GM19468 (cell line): ENCODE results near the gene DNAJB9.

Source experiments
- ATAC-seq: cut with Tn5 transposase; IDR thresholded peaks from one replicate; pipeline ENCODE4 v1.9.1; 2021; ENCODE audit warnings: mild to moderate bottlenecking, moderate library complexity, moderate number of reproducible peaks; ENCODE audit not compliant: unreplicated experiment; ENCODE audit errors: extremely low read depth

DNAJB9 gene

DNA sequence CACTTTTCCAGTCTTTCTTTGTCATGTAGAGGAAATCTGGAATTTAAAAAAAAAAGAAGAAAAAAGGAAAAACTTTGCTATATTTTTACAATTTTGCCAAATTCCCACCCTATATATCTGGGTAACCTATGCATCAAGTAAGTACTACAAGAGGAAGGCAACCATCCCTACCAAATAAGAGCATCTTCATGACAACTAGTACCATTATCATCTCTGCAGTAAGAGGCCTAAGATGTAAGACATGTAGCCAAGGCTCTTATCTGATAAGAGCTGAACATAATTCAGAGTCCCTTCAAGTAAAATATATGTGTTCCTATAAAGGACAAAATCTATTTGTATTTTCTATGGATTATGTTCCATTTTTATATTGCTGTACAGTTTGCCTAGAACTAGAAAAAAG lies 3.7 kb upstream of the DNAJB9 start:
- ATAC-seq: no peak

DNA sequence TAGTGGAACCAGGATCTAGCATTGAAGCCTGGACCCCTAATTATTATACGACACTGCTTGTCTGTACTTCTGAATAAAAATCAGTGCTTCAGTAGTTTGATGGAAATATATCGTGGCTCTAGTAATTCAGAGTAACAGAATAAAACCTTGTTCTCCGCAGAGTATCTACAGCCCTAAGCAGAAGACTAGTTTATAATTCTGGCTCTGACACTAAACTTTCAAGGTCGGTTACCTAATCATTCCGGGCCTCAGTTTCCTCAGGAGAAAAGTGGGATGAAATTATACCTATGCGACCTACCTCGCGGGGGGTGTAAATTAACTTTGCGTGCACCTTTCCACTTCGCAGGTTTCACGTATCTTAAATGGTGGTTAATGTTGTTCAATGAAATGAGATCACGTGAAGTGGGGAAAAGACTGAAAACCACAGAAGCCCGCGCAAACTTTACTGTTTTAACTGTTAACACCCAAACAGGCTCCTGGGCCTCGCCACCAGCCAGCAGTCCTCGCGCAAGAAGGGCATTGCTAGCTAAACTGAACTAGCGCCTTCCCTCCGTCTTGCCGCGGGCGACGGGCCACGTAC lies 783 bp upstream of the DNAJB9 start:
- no peak for ATAC-seq

DNA sequence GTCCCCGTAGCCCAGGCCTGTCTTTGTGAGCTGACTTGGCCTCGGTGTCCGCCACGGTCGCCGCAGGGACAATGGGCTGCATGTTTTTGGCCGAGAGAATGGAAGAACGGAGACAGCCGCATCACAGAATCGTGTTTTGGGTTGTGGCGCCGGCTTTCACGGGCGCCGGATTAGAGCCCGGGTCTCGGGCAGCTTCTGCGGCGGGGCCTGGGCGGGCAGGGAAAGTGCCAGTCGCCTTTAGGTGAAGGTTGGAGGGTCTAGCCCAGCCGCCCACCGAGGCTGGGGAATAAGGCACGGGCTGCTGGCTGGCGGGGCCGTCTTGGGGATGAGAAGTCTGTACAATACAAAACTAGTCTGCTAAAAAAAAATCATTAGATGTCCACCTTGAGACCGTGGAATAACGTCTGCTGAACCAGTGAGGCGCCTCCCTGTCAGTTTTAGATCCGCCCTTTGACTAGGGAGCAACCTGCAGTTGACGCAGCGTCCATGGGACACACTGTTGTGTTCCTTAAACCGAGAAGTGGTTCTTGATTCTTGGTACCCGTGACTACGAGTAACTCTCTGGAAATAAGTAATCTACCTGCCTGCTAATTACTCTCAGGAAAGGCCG lies 577 bp downstream of the DNAJB9 start:
- ATAC-seq: no peak

GRCh38 chr7:108572480-108572879 lies 2.8 kb downstream of the DNAJB9 start:
- ATAC-seq: no peak

DNA sequence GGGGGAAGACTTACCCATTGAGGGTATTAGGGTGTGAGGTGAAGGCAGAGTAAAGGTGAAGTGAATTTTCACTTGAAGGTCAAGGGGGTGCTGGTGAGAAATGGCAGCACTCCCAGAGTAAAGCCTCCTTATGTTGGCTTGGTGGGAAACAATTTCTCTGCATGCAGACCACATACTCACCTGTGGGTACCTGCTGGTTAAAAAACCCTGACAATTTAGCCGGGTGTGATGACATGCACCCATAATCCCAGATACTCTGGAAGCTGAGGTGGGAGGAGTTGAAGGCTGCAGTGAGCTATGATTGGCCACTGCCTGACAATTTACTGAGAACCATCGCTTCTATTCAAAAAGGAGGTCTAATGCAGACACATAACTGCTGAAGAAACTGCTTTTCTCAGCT lies 5.5 kb downstream of the DNAJB9 start:
- no peak for ATAC-seq

DNA sequence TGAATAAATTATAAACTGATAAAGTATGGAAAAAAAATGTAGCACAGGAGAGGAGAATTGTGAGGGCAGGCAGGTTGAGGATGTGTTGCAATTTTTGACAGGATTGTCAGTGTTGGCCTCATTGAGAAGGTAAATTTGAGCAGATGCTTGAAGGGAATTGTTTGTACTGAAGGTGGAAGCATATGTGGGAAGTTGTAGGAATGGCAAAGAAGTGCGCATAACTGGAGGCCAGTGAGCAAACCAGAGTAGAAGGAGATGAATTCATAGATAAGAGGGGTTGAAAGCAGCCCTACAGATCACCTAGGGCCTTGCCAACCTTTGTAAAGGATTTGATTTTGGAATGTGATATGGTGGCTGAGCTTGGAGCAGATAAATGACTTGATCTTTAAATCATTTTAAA lies 6.4 kb downstream of the DNAJB9 start:
- no peak for ATAC-seq

DNA sequence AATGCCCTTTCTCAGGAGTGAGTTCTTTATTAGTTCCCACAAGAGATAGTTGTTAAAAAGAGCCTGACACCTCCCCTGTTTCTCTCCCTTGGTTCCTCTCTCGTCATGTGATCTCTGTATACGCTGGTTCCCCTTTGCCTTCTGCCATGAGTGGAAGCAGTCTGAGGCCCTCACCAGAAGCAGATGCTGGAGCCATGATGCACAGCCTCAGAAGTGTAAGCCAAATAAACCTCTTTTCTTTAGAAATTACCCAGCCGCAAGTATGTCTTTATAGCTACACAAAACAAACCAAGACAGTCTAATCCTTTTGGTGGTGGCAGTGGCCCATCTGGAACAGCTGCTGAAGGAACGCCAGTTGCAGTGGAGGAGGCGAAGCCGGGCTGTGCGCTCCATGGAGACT lies 9.3 kb downstream of the DNAJB9 start:
- no peak for ATAC-seq

GRCh38 chr7:108580298-108580697 lies 10.6 kb downstream of the DNAJB9 start:
- no peak for ATAC-seq

DNA sequence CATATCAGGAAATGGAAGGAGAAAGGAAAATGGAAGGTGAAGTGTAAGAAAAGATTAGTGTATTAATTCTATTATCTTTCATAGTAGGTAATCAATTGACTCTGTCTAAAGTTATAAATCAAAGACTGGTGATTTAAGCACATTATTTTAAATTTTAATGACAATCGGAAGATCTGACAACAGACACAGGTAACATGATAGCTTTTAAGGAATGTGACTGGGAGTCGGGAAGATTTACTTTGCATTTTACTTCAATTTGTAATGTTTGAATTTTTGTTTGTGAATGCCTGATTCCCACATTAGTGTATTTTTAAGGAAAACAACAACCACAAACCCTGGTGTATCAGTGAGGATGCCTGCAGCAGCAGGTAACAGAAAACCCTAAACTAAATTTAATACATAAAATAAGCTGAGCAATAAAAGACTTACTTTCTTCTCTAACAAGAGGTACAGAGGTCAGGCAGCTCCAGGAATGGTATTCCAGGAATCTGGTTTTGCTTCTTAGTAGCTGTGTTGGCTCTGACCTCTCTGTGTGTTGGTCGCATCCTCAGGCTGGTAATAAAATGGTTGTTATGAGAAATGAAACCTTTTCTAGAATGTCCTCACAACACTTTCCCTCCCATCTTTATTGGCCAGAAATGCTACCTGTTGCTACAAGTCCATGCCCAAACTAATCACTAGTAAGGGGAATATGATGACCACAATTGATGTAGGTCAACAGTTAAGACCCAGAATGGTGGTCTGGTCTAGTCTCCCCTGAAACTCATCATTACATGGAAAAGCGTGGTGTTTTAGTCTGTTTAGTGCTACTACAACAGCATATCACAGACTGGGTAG lies 12.2 kb downstream of the DNAJB9 start:
- ATAC-seq: no peak

DNA sequence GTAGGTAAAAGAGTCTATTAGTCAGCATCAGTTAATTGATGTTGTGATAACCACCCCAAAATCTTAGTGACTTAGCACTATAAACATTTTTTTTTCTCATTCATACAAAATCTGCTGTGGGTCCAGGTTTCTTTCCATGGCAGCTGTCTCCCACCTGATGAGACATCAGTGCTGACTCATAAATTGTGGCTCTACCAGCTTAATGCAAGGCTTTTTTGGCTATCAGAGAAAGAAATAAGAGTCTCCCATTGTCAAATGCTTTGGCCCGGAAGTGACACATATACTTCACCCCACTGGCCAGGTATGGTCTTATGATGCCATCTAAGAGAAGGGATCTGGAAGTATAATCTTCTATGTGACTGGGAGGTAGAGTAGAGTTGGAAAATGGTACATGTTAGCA lies 14.5 kb downstream of the DNAJB9 start:
- ATAC-seq: no peak

DNA sequence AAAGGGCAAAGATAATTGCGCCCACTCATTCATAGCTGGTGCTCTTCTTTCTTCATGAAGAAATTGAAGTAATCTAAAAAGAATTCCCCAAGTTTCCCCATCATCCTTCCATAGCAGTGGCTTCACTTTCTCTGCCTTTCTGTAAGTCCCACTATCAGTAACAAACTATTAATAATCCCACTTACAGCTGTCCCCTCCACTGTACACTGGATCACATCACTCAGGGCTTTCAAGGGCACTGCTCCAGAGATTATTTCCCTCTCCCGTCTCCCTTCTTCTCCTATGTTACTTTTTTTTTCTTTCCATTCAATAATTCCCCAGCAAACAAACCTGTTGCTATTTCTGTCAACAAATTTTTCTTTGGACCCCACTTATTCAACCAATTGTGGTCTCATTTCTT lies 16.2 kb downstream of the DNAJB9 start:
- no peak for ATAC-seq

DNA sequence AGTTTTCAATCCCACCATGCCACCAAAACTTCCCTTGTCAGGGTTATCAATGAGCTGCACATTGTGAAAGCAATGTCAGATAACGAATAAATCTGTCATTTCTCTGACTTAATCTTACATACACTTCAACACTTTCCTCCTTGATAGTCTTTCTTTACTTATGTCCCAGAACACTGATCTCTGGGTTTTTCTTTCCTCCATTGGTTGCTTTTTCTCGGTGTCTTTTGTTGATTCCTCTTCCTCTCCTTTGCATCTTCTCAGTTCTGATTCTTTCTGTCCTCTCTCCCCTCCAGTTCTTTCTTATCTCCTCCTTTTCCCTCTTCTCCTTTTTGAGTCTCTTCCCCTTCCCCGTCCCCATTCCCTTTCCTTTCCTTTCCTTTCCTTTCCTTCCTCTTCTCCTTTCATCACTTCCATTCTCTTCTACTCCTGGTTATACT lies 16.6 kb downstream of the DNAJB9 start:
- ATAC-seq: no peak

GRCh38 chr7:108589199-108589598 lies 19.5 kb downstream of the DNAJB9 start:
- no peak for ATAC-seq

- no peak for ATAC-seq
Measured at GRCh38 chr7:108589874-108590273, 20.2 kb downstream of the DNAJB9 start.

- ATAC-seq: no peak
Measured at GRCh38 chr7:108590606-108591005, 20.9 kb downstream of the DNAJB9 start.

- ATAC-seq: no peak
Measured at GRCh38 chr7:108592646-108593201, 23.1 kb downstream of the DNAJB9 start.

GRCh38 chr7:108596560-108596959 lies 26.9 kb downstream of the DNAJB9 start:
- ATAC-seq: no peak

GRCh38 chr7:108598153-108598552 lies 28.5 kb downstream of the DNAJB9 start:
- no peak for ATAC-seq

DNA sequence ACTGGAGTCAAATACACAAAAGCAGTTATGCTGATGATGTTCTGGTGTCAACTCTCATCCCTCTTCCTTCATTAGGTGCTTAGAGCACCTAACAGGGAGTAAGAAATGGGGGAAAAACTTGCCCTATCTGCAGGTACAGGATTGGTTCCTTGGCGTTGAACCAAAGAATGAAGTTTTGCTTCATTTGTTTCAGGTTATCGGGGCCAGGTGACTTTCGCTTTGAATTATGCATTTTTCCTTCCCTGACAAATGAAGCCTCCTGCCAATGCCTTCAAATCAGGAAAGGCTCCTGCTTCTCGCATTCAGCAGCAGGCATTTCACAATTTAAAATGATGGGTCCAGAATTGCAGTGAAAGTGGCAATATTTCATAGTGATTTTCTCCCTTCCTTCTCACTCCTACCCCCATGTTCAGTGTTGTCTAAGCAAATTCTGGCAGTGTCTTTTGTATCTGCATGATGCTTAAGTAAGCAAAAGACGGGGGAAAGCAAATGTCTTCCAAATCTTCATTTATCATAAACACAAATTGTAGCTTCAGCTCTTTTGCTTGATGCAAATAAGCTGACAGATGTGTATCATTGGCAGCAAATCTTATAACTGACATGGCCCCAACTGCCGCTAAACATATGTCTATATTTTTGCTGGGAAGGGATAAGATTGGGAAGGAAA lies 29.4 kb downstream of the DNAJB9 start:
- ATAC-seq: no peak

DNA sequence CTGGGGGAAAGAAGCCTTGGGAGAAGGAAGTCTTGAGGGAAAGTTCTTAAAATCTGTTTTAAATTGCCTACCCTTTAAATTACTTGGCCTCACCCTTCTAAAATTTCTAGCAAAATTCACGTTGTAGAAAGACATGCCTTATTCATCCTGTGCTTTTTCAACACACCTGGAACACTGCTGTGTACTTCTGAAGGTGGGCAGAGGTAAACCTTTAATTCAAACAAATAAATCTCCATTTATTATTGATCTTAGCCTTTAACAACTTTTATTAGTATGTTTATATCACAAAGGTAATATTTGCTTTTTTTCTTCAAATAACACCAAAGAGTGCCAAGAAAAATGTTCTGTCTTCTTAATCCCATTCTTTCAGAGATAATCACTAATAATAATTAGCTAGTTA lies 30.7 kb downstream of the DNAJB9 start:
- ATAC-seq: no peak
